HEK293T (cell line): ENCODE data around the gene CORT.

ENCODE experiments used
- ARNT ChIP-seq: fragments of 450-650 bp; IDR thresholded peaks from 2 replicates; pipeline ENCODE4 v1.6.1; 2017; ENCODE audit warnings: mild to moderate bottlenecking
- BHLHE40 ChIP-seq: fragments of 450-650 bp; IDR thresholded peaks from 2 replicates; pipeline ENCODE4 v1.6.1; 2016; ENCODE audit warnings: mild to moderate bottlenecking, moderate library complexity, borderline replicate concordance
- CTBP1 ChIP-seq: fragments of 450-650 bp; IDR thresholded peaks from 2 replicates; pipeline ENCODE4 v1.6.1; 2016; ENCODE audit warnings: borderline replicate concordance
- ELF4 ChIP-seq: fragments of 450-650 bp; IDR thresholded peaks from 2 replicates; pipeline ENCODE4 v1.6.1; 2017; ENCODE audit warnings: antibody characterized with exemption
- FOXA1 ChIP-seq: fragments of 450-650 bp; IDR thresholded peaks from 2 replicates; pipeline ENCODE4 v1.6.1; 2016; ENCODE audit warnings: mild to moderate bottlenecking
- FOXK2 ChIP-seq: fragments of 450-650 bp; IDR thresholded peaks from 2 replicates; pipeline ENCODE4 v1.6.1; 2016; ENCODE audit warnings: mild to moderate bottlenecking
- HDGF ChIP-seq: fragments of 450-650 bp; IDR thresholded peaks from 2 replicates; pipeline ENCODE4 v1.6.1; 2017; ENCODE audit warnings: antibody characterized with exemption, borderline replicate concordance
- LEF1 ChIP-seq: fragments of 450-650 bp; IDR thresholded peaks from 2 replicates; pipeline ENCODE4 v1.6.1; 2017; ENCODE audit warnings: mild to moderate bottlenecking, borderline replicate concordance
- SP1 ChIP-seq: fragments of 450-650 bp; IDR thresholded peaks from 2 replicates; pipeline ENCODE4 v1.6.1; 2017
- SUZ12 ChIP-seq: fragments of 450-650 bp; IDR thresholded peaks from 2 replicates; pipeline ENCODE4 v1.6.1; 2016; ENCODE audit warnings: mild to moderate bottlenecking
- TARDBP ChIP-seq: fragments of 450-650 bp; IDR thresholded peaks from 2 replicates; pipeline ENCODE4 v1.6.1; 2016
- TF ChIP-seq, protein P1 (sequence below): fragments of 450-650 bp; IDR thresholded peaks from 2 replicates; pipeline ENCODE4 v1.6.1; 2016

DNA sequence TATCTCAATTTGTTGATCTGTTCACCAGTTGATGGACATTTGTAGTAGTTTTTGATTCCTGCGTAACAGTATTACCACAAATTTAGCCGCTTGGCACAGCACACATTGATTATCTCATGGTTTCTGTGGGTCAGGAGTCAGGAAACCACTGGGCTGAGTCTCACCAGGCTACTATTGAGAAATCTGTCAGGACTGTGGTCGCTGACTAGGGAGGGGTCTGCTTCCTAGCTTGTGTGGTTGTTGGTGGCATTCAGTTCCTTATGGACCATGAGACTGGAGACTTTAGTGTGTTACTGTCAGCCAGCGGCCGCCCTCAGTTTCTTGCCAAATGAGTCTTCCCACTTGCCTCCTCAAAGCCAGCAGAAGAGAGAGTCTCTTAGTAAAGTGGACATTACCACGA, 34.7 kb downstream of the CORT start:
- TF ChIP-seq, protein P1, sequence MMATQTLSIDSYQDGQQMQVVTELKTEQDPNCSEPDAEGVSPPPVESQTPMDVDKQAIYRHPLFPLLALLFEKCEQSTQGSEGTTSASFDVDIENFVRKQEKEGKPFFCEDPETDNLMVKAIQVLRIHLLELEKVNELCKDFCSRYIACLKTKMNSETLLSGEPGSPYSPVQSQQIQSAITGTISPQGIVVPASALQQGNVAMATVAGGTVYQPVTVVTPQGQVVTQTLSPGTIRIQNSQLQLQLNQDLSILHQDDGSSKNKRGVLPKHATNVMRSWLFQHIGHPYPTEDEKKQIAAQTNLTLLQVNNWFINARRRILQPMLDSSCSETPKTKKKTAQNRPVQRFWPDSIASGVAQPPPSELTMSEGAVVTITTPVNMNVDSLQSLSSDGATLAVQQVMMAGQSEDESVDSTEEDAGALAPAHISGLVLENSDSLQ, result no peak
- TF ChIP-seq FOXK2, result no peak
- no peak for TF ChIP-seq CTBP1
- no peak for TF ChIP-seq BHLHE40
- TF ChIP-seq HDGF, result no peak
- no peak for TF ChIP-seq ELF4
- no peak for TF ChIP-seq SUZ12
- TF ChIP-seq TARDBP, result no peak
- no peak for TF ChIP-seq SP1
- TF ChIP-seq ARNT, result no peak
- TF ChIP-seq LEF1, result no peak
- TF ChIP-seq FOXA1, result no peak
